Stimulated activated CD8-positive, alpha-beta memory T cell treated with anti-CD3 and anti-CD28 coated beads, Interleukin-4, amount 100 ng/mL, for 4 hours (primary cell): ENCODE results near the gene OTX2.

ENCODE experiments used
- DNase-seq, 2 donors: peaks; one replicate each; pipeline ENCODE4 v3.0.0-alpha.2; 2020; ENCODE audit warnings: low read depth in 2 of 2, low spot score in 1 of 2

Gene OTX2

DNA sequence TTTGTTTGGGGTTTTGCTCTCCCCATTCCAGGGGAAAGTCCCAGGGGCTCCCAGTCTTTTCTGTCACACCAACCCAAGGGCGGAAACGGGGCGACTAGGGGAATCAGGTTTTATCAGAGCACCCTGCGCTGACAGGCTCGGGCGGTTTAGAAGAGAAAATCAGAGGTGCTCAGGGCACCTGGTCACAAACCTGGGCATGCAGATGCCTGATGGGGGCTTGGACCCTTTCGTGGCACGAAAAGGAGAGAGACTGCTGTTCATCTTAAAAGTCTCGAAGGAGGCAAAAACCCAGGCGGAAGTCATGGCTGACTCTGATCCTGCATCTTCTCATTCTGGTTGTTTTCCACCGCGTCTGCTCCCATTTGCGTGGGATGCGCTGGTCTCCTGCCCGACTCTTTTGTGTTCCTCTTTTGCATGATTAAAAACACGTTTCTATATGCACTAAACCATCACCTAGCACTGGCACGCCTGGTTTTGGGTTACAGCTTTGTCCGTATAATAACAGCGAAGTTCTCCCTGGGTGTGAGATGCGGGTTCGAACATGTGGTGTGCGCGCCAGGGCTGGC is 13.2 kb downstream of the OTX2 start:
- no peak for DNase-seq

DNA sequence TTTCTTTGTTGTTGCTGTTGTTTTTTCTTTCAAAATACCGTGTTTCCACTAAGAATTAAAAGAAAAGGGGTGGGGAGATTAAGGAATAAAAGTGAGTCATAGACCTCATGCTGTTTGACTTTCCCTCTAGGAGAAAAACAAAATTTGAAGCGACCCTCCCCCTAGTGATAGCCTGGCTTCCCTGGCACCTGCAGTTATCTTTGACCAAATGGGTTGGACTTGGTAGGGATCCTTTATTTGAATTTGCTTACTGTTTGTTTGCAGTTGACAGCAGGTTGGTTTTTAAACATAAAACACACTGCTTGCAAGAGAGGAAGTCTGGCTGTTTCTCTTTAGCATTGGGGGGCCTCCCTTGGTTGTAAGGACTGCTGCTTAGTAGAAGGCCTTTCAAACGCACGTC is 14.0 kb downstream of the OTX2 start:
- no peak for DNase-seq

DNA sequence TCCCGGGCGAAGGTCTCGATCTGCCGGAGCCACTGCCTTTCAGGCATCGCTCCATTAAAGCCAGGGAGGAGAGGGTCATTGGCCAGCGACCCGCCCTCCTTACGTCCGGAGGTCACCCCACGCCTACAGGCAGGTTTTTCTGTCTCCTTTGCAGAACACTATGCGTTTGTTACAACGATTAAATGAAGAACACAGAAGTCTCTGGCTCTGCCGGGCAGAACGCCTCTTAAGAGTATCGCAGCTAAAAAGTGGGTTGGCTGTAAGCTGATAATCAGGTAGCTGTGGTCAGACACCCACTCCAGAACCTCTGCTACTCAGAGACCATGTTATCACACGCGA is 15.0 kb downstream of the OTX2 start:
- DNase-seq, result no peak

DNA sequence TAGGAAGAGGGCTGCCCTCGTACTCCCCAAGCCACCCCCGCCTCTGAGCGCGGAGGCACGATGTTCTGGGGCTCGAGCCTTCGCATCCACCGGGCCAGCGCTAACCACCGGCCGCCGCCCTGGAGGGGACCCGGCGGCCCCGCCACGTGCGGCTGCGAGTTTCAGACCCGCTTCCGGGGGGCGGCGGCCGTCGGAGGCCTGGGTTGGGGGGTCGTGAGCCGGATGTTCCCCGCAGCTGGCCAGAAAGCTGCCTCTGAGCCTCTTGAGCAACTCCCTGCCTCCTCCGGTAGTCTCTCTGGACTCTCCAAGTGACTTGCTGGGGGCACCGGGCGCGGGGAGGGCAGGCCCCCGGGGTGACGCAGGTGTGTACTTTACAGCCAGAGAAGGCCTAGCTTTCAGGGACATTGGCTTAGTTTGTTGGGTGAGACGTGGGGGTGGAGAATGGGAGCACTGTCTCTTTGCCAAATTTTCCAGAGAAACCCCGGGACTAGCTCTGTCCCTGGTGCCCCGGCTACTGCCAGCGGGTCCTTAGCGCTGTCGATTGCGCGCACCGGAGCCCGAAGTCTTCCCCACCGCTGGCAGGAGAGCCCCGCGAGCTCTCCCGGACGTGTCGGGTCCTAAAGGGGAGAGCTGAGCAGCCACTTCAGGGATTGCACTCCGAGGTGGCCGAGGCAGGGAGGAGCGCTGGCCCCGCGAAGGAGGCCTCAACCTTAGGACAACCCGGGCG is 15.6 kb downstream of the OTX2 start:
- no peak for DNase-seq

DNA sequence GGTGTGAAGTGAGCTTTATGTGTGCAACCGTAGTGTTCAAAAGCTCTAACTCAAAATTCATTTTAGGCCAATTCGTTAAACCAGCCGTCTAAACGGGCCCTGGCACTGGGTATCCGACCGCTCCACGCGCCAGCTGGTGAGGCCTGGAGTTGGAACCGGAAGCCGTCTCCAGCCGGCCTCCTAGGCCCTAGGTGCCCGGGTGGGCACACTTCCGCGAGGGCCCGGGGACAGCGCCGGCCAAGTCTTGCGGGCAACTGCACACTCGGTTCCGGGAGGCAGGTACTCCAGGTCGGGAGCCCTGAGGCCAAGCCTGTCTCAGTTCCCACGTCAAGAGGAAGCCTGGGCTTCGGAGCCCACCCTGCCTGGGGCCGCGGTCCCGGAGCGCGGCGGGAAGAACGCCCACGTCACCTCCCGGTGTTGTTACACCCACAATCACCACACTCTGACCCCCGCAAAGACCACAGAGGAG is 16.2 kb downstream of the OTX2 start:
- DNase-seq, result no peak

DNA sequence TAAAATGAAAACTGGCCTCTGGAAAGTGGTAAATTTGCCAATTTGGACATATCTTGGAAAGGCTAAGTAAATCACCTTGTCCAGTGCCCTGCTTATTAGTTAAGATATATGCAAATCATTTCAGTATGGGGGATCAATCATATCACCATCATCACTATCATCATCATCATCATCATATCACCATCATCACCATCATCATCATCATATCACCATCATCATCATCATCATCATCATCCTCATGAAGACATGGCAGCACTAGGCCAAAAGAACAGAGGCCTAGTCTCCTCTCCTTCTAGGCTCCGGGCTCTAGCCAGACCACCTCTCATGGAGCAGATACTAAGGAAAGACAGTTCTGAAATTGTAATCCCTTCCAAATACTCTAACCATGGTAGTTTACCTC is 20.3 kb downstream of the OTX2 start:
- DNase-seq, result no peak

DNA sequence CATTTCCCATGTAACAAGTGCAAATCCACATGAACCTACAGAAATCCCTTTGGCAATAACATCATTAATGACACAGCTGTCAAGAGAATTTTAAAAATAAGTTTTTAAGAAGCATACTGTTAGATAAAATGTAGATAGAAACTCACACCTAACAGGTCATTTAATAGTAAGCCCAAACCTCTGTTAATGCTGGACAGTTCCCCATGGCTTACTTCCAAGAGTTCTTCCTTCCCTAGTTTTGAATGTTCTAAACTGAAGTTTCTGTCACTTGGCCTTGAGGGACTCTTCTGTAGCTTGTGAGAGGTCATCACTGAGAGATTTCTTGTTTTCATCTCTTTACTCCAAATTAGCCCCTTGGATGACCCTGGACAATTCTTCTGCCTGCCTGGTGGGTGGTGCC is 22.7 kb downstream of the OTX2 start:
- no peak for DNase-seq

DNA sequence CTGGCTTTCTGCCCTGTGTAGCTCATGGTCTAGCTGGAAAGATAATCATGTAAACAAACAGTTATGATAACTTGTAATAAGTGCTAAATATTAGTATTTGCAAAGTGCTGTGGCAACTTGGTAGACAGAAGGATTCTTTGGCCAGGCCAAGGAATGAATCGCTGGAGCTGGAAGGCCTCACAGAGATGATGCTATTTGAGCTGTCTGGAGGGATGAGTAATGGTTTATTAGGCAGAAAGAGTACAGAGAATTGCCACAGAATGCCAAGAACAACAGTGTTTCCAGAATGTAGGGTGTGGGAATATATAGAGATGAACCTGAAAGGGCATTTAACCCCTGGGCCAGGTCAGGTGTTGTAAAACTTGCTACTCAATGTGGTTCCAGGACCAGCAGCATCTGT is 27.6 kb downstream of the OTX2 start:
- no peak for DNase-seq

DNA sequence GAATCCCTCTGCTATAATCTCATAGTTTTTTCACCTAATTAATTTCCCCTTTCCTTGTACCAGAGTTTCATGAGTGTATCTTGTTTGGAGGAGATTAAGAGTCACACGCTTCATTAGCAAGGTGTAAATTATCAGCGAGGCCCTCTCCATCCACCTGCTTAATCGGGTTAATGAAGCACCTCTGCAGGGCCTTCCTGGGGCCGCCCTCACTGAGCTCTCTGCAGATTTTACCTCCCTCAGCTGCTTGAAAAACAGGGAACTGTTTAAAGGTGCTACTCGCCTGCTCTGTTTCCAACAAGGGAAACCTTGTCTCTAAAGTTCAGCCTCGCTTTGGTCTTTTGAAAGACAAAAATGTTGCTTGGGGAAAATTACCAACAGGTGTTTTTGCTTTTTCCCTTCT is 35.8 kb downstream of the OTX2 start:
- no peak for DNase-seq

DNA sequence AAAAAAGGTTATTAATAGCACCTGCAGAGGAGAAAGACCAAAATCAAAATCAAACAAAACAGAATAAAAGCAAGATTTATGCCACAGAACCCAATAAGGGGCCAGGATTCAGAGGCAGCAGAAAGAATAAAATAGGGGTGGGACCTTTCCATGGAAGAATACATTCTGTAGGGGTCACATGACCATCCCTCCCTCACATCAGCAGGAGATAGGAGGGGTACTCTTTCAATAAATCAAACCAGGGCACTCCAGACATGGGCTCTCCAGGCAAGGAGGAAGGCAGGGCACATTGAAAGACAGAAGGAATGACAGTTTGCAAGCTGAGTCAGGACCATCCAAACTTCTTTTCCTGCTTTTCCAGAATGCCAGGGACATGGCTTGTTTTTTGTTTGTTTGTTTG is 39.8 kb downstream of the OTX2 start:
- no peak for DNase-seq

DNA sequence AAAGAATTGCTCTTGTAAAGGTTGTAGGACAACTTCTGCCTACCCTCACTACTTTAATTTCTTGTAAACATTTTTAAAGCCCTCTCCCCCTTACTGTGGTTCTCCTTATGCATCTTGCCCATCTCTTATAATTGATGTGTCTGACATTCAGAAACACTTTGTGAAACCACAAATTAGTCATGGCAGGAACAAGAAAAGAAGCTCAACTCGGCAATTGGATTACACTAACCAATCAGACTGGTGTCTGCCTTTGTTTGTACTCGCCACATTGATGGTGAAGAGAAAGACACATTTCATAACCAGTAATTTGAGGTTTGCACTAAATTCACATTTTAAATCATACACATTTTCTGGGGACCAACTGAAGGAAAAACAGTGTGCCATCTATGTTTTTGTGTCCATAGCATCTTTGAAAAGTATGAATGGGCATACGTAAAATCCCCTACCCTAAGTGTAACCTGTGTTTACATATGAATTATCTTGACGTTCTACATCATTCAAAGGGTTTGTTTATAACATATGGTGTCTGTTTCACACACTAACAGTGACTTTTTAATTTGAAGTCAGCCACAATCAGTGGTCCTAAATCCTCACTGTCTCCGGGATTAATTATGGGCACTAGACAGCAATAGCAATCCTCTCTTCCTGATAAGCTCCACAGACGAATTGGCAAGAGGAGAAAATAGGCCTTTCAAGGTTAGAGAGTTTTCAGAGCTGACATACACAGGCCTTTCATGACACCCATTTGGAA is 49.9 kb downstream of the OTX2 start:
- no peak for DNase-seq

DNA sequence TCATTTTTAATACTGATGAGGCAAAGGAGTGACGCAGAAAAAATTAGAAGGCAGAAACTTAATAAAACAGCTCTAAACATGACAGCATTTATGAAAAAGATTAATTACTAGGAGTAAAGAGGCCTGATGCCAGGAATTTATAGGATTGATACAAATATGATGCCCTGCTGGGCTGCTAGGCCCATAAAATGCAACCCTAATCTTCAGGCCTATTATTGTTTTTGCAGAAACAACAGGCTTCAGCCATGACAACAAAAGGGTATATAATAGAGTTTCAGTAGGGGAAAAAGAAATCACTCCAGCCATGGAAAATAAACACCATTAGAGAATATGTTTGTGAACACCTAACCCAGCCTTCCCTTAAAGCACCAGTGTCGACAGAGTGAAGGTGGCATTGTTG is 50.6 kb downstream of the OTX2 start:
- DNase-seq, result no peak

DNA sequence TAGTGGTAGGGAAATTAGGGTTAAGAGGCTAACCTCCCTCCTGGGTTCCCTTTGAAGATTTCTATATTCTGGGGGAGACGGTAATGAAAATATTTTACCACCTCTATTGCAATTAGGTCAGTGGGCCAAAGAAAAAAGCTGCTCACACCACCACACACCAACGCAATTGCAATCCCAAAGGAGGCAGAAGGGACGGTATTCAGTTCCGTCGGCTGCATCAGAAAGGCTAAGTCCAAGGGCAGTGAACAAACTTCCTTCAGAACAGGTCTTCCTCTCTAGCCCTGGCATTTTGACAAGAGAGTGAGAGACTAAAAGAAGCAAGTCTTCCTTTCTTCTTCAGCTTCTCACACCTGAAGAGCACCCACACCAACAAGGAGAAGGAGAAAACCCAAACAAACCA is 51.2 kb downstream of the OTX2 start:
- DNase-seq, result no peak

DNA sequence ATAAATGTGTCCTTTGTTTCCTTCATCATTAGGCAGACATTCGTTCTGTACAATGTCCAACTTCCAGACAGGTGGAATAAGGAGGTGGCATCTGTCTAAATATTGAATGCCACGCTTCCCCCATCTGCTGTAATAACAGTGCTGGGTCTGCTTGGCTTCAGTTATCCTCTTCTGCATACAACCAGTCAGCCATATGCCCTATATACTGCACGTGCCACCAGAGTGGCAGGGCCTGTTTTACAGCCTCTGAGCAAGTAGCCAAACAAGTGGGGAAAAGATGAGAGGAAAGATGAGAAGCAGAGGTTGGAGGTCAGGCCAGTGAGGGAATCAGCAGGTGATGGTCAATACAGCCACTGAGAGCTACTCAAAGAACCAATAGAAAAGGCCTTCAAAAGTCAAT is 55.4 kb downstream of the OTX2 start:
- no peak for DNase-seq

DNA sequence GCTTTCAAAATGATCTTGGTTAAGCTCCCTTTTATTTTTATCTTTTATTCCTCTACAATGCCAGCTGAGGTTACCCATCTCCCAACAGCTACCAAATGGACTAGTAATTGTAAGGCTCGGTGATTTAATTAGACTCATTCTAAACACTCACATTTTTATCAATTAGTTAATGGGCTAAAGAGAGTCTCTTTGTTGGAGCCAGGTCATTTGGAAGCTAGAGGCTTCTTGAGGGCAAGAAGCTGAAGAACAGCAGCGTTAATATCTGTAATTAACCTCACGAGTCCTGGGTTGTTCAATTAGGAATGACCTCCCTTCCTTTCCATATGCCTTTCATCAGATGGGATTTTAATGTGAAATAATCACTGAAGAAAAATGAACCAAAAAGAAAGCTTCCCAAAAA is 56.9 kb downstream of the OTX2 start:
- DNase-seq, result no peak

DNA sequence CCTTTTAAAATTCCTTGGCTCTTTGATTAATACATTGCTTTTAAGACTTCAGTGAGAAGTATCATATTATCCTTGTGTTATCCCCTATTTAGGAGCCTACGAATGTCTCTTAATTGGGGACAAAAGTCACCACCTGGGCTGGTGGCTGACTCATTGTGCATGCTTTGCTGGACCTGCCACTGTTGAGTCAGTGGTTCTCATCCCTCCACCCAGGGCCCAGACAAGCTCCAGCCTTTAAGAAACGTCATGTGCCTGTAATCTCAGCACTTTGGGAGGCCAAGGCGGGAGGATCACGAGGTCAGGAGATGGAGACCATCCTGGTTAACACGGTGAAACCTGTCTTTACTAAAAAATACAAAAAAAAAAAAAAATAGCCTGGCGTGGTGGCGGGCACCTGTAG is 57.9 kb downstream of the OTX2 start:
- no peak for DNase-seq

DNA sequence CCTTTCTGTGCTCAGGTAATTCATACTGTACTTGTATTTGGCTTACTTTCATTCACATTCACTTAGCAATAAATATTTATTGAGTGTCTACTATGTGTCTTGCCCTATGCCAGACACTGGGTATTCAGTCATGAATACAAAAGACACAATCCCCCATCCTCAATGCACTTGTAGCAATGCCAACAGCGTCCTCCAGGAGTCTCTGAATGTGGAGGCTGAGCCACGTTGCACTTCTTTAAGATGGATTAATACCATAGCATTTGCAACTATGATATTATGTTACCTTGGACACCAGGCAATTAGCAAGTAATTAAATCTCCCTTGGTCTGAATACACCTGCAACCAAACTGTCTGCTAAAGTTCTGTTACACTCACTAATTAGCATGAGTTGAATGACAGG is 58.8 kb downstream of the OTX2 start:
- DNase-seq, result no peak
